Dedifferentiated amniotic fluid mesenchymal stem cell (primary cell): ENCODE measurements around the gene RNF145.

Experiments used
- DNase-seq: peaks from one replicate; pipeline ENCODE4 v3.0.0-alpha.2; 2016; ENCODE audit errors: extremely low spot score

The RNF145 gene

DNA sequence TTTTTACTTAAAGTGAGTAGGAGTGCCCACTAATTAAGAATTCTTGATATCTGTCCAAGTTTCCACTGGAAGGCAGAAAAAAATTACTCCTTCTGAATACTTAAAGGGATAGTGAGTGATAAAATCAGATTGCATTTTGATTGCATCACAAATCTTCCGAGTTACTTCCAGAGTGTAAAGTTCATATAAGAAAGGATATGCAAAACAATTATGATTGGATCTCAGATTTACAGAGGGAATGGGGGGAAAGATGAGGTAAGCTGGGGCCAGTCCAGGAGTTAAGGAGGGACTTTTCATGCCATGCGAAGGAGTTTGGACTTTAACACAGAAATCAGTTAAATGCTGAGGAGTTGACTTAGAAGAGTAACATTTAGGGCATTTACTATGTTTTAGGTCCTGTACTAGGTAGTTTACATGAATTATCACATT is 9.3 kb upstream of the RNF145 start:
- peak; percentile 93 for DNase-seq

DNA sequence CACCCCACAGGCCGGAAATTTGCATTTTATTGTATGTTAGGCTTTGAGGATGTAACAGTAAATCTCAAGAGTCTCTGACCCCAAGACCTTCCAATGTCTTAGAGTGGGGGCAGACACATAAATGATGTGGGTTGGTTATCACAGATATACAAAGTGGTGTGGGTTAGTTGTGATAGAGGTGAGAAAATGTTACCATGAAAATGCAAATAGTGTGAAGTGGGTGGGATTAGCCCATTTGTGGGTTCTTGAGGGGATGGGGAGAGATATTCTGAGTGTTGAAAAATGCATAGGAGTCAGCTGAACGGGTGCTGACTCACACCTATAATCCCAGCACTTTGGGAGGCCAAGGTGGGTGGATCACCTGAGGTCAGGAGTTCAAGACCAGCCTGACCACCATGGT is 7.9 kb upstream of the RNF145 start:
- DNase-seq: no peak

- no peak for DNase-seq
Observed at GRCh38 chr5:159216454-159216853, 7.1 kb upstream of the RNF145 start.

- no peak for DNase-seq
Observed at GRCh38 chr5:159215886-159216285, 6.5 kb upstream of the RNF145 start.

- no peak for DNase-seq
Observed at GRCh38 chr5:159214486-159215271, 5.3 kb upstream of the RNF145 start.

GRCh38 chr5:159212657-159213462 is 3.5 kb upstream of the RNF145 start:
- DNase-seq: no peak

DNA sequence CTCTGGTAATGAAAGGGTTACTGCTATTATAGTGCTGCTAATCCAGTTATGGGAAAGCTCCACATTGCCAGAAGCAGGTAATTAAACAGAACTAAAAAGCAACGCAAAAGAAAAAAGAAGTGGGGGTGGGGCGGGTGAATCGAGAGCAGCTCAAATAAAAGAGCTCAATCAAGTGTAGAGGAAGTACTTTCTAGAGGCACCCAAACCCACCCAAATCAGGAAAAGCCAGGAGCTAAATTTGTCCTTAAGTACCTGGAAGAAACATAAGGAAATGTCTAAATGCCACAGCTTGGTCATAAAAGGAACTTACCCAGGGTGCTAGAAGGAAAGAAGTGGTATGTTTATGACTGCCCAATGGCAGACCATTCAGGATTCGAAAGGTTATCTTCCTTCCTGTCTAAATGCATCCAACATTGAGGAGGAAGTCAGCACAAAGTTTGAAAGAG is 2.4 kb upstream of the RNF145 start:
- DNase-seq: no peak

- no peak for DNase-seq
Observed at GRCh38 chr5:159210846-159211245, 1.5 kb upstream of the RNF145 start.

GRCh38 chr5:159210210-159210661 is 883 bp upstream of the RNF145 start:
- DNase-seq: no peak

DNA sequence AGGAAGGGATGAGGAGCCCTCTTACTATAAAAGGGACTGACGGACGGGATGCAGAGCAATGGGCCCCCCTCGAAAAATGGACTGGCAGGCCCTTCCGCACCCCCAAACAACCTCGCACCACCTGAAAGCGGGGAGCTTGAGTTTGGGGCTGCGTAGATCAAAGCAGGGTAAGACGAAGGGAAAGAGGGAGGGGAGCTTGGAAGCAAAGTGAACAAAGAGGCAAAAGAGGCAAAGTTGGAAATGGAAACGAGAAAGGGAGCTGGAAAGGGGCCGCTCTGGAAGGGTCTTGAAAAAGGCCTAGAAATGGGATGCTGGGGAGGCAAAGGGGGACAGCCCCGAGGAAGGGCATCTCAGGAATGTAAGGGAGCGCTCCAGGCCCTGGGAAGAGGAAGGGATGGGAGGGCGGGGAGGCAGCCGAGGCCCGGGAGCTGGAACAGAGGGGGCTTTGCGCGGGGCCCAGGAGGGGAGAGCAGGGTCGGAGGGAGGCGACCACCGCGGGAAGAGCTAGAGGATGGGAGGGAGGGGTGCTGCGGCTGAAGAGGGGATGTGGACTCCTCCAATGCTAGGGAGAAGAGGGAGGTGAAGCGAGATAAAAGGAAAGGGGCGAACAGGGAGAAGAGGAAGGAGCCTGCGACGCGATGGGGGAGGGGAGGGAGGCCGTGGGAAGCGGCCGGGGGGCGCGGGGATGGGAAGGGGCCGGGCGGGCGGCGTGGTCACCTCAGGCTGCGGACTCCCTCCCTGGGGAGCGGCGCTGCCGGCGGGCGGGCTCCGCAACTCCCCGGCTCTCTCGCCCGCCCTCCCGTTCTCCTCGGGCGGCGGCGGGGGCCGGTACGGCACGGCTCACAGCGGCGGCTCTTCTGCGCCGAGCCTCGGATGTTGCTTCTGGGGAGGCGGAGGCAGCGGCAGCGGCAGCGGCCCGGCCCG is 577 bp downstream of the RNF145 start:
- no peak for DNase-seq

GRCh38 chr5:159207686-159208513 is 1.5 kb downstream of the RNF145 start:
- DNase-seq: peak; percentile 67

DNA sequence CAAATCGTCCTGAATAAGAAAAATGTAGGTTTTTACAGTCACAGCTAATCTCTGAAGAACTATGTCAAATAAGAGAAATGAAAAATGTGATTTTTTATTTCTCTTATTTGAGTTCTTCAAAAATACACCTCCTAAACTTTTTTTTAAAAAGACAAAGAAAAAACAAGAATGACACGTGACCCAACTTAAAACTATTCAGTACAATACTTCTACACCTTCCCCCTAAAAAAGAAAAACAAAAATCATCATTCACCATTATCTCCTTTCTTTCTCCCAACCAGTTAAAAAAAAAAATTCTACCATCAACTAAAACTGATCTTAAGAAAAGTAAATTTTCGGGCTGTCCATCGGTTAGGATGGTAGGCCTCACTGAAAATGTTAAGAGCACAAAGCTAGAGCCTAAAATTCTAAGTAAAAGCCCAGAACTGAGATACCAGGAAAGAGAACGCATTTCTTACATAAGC is 2.1 kb downstream of the RNF145 start:
- no peak for DNase-seq

DNA sequence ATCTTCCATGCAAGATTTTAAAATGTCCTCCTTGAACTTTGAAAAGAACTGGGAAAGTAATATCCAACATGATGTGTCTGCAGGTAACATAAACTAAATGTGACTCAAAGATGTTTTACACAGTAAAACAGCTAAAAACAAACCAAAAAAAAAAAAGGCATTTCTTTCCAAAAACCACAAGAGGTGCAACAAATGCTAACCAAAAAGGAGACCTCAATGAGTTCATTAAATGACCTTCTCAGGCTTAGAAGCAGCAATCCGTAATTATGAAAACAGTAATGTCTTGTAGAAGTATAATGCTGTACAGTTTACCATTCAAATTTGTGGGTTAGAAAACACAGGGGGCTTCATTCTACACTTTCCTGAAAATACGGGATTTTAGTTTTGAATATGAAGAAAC is 2.5 kb downstream of the RNF145 start:
- DNase-seq: no peak

DNA sequence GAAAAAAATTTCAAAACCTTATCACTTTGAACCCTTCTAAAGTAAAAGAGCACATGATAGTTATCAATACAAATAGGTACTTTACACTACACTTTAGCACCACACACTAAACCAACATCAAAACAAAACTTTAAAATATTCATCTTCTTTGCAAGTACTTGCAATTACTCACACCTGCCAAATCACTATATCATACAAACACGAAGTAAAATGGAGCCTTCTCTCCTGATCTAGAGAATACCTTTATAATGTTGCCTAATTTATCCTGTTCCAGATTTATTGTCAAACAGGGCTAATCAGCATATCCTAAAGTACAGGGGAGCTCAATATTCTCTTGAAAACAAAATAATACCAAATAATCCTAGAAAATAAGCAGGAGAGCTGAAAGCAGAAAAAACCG is 3.0 kb downstream of the RNF145 start:
- no peak for DNase-seq

DNA sequence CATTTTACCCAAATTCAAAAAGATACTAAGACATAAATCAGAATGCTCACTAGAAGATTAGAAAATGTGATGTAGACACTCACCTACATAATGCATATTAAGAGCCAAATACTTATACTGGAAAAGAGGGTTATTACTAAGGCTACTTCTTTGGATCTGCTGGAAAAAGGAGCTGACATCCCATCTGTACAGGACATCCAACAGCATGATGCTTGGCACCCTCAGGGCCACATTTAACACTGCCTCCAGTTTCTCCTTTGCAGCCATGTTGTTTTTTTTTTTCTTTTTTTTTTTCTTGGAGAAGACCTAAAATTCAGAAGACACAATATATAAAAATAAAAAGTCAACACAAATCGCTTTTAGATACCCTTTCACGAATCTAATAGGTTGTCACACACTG is 6.0 kb downstream of the RNF145 start:
- DNase-seq: no peak

DNA sequence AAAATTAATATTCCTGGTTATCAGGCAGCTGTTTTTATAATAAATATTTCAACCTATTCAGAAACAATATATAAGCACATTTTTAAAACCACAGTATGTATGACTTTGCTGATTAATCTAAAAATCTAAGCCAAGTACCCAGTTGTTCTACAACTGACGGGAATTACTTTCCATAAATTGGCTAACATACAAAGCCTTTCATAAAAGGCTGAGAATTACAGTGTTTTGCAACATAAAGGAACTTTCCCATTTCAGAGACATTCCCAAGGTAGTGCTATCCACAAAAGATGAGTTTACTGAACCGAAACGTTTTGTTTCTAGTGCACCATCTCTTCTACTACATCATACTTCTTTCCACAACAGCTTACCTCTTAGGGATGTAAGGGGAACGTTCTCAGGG is 7.2 kb downstream of the RNF145 start:
- DNase-seq: no peak

GRCh38 chr5:159199780-159200179 is 9.6 kb downstream of the RNF145 start:
- no peak for DNase-seq

GRCh38 chr5:159199225-159199624 is 10.1 kb downstream of the RNF145 start:
- no peak for DNase-seq

DNA sequence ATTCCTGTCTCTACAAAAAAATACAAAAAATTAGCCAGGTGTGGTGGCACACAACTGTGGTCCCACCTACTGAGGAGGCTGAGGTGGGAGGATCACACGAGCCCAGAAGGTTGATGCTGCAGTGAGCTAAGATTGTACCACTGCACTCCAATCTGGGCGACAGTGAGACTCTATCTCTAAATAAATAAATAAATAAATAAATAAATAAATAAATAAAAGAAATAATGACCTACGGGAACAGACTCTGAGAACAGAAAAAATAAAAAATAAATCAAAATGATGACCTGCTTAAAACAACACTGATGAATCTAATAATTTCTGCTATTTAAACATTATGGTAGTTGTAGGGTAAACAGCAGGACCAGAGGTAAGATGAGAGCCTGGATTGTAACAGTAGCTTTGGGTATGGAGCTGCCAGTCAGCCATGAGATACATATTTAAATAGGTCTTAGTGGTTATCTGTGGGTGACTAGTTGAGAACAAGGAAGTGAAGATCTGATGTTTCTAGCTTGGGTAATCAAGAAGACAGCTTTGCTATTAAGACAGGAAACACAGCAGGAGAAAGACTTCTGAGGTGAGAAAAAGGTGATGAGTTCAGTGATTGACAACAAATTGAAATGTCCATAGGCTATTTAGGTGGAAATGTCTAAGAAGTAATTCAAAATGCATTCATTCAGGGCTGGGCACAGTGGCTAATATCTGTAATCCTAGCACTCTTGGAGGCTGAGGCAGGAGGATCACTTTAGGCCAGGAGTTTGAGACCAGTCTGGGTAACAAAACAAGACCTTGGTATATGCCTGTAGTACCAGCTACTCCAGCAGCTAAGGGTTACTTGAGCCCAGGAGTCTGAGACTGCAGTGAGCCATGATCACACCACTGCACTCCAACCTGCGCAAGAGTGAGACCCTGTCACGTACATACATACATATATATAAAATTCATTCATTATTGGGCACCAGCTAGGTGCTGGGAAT is 11.0 kb downstream of the RNF145 start:
- DNase-seq: no peak

- no peak for DNase-seq
Observed at GRCh38 chr5:159195775-159196174, 13.6 kb downstream of the RNF145 start.
